ENCODE measurements around the gene TALDO1.

Gene TALDO1

DNA sequence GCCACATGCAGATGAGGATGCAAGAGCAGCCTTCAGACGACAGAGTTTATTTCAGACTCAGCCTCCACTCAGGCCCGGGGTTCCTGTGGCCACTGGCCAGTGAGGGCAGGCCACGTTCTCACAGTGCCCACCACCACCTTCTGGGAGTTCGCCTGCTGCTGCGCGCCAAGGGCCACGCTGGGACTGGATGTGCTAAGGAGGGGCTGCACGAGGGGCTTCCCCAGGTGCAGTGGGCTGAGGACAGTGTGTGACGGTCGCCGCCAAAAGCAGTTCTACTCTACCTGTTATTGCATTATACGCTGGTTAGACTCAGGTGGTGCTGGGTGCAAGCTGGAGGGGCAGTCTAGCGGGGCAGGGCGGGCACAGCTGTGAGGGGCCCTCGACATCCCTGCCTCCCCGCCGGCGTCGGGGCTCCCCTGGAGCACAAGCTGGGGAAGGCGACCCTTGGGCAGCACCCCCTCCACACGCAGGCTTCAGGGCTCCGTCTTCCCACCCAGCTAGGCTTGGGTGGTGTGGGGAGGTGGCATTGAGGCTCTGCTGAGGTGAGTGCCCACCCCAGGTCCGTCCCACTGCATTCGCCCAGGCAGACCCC, 39.9 kb downstream of the TALDO1 start:
- DNase-seq (ENCODE audit: low spot score) = no peak

DNA sequence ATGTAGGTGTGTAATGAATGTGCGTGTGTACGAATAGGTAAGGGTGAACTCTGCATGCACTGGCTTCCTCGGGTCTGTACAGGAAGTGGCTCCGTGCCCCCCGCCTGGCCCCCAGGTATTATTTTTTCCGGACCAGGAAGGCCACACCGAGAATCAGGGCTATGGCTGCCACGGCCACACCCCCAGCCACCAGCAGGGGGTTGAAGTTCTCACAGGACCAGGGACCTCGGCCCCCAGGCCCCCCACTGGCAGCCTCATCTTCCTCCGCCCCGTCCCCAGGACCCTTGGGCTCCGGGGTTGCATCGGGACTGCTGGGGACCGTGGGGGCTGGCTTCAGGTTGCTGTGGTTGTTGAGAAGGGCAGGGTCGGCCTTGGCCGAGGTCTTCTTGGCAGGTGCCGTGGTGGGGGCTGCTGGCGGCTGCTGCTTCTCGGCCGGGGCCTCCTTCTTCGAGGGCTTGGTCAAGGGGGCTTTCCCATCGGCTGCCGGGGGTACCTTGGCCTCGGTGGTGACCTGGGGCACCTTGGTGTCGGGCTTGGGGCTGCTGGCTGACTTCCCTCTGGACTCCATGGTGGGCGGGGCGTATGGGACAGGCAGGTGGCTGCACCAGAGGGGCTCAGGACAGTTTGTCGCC, 40.9 kb downstream of the TALDO1 start:
- no peak for DNase-seq (ENCODE audit: low spot score)

DNA sequence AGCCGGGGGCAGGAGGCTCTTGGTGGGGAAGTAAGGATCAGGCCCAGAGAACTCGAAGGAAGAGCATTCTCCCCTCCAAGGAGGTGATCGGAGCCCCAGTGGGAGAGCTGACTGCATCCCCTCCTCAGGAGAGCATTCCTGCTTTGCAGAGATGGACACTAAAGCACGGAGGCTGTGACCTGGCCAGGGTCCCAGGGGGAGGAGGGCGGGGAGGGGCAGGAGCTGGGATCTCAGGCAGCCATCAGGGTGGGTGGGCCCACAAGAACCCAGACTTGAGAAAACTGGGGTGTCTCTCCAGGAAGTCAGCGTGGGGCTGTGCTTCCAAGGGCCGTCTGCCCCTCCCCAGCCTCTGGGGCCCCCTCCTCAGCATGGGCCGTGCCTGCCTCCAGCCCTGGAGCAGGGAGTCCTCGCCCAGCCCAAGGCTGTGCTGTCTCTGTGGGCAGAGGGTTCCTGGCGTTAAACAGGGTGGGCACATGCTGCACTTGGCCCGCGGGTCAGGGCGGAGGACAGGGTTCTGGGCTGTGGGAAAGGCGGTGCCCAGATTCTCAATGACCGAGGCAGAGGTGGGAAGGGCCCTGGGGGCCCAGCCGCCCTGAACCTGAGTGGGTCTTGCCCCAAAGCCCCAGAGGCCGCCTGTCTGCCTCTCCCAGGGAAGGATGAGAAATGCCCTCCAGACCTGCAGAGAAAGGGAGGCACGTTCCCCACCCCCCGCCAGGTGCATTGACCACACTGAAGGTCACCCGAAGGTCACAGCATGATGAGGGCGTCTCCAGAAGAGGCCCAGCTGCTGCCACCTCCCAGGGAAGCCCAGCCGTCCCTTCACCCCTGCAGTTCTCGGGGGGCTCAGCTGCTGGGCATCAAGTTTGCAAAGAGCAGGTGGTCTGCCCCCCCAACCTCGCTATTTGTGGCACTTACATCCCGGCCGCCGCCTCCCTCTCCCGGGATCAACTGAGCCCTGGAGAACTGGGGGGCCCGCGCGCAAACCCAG, 42.0 kb downstream of the TALDO1 start:
- DNase-seq (ENCODE audit: low spot score) = no peak

DNA sequence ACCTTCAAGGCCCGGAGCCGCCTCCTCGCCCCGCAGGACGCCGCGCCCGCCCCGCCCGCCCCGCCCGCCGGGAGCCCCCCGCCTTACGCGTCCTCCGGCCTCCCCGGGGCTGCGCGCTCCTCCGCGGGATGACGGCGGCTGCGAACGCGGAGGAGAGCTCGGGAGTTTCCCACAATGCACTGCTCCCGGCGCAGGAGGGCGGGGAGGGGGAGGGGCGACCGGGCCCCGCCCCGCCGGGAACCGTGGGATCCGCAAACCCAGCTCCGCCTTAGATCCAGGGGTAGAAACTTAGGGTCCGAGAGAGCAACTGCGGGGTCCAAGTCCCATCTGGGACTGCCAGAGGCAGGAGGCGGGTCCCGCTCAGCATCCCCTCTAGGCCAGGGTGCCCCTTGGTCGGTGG, 42.7 kb downstream of the TALDO1 start, which contains the start of gene CEND1:
Gene CEND1, minus strand, starts transcription at position 148 of the 400 bp plus-strand sequence. CDS start 1,514 bp downstream, outside the sequence.
- DNase-seq (ENCODE audit: low spot score) = peak; percentile 43

DNA sequence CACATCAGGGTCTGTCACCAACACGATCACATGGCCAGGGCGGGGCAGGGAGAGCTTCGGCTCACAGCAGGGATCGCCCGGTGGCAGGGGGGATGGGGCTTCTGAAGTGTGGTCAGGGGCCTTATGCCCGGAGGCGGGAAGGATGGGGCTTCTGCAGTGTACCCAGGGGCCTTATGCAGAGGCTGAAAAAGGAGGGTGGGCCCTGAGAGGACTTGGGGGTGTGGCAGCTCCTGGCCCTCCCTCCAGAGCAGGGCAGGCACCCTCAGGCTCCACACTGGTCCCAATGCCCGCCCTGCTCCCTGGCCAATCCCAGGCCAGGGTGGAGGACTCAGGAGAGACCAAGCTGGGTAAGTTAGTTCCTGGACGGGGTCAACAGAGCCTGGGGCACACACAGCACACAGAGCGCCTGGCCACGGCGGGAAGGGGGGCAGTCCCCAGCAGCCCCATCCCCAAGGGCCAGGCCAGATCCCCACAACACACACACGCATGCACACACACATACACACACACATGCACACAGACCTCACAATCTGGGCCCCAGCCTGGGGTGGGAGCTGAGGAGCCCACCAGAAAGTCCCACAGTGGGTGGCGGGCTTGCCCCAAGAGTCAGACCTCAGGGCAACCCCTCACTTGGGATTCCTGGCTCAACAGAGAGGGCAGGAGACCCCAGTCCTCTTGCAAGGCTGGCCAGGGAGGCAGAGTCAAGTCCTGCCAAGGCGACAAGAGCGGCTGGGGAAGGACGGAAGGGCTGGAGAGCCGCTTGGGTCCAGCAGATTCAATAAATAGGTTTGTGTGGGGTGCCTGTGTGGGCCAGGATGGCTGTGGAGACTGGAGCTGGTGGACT, 43.7 kb downstream of the TALDO1 start:
- DNase-seq (ENCODE audit: low spot score) = no peak

DNA sequence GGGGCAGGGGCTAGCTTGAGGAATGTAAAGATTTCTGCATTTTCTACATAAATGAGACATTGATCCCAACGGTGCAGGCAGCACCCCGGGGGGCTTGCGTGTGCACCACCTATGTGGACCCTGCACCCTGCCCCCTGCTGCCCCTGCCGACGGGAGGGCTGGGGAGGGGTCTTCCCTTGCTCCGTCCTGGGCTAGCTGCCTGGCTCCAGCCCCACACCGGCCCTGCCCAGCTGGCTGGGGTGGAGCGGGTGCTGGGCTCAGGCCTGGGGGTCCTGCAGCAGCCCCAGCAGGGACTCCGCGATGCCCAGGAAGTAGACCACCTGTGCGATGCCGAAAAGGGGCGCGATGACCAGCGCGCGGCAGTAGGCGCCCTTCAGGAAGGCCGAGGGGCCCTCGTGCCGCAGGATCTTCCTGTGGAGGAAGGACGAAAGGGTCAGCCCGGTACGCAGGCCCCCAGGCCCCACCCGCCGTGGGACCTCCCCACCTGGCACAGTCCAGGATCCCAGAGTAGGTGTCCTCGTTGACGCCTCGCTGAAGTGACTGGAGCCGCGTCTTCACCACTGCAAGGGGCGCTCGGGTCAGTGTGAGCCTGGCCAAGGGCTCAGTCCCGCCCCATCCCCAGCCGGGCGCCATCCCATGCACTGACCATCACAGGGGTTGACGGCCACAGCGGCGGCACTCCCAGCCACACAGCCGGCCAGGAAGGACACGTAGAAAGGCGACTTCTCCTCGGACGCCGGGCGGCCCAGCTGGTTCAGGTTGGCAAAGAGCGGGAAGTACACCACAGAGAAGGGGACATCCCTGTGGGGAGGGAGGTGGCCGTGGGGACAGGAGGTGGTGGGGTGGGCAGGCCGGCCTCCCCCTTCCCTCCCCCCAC, 44.6 kb downstream of the TALDO1 start:
- DNase-seq (ENCODE audit: low spot score) = no peak

DNA sequence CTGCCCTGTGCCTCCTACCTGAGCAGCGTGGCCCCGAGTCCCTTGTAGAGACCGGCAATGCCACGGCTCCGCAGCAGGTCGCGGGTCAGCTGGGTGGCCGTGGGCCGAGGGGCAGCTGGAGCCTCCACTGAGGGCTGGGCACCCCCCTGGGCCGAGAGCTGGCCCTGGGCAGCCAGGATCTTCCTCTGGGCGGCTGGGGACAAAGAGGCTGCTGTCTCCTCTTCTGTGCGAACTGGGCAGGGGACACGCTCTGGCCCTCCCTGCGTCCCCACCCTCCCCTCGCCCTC, 45.2 kb downstream of the TALDO1 start:
- no peak for DNase-seq (ENCODE audit: low spot score)

DNA sequence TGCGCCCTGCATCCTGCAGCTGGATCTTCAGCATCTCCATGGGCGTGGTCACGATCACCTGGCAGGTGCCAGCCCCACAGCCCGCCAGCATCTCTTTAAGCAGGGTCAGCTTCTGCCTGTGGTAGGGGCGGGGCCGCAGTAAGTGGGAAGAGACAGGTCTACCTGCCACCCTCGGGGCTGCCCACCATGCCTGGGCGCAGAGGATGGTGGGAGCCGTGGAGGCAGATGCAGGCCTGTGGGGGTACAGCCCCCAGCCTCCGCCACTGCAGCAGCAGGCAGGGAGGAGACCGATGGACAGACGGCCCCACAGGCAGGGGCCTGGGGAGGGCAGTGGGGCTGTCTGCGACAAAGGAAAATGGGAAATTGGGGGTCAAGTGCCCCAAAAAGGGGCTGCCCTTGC, 45.6 kb downstream of the TALDO1 start:
- no peak for DNase-seq (ENCODE audit: low spot score)

DNA sequence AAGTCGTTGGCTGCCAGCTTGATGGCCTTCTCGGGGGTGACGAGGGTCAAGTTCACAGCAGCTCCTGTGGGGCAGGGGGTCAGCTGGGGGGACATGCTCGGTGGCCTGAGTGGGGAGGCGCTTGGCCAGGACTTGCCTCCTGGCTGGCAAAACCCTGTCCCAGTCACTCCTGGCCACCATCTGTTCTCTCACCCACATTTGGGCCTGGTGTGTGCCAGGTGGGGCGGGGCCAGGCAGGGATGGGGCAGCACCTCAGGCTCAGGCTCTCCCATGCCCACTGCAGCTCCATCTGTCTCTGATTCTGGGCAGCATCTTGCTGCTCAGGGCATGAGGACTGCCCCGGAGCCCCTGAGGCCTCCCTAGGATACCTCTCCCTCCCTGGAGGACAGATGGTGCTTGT, 46.3 kb downstream of the TALDO1 start:
- no peak for DNase-seq (ENCODE audit: low spot score)

DNA sequence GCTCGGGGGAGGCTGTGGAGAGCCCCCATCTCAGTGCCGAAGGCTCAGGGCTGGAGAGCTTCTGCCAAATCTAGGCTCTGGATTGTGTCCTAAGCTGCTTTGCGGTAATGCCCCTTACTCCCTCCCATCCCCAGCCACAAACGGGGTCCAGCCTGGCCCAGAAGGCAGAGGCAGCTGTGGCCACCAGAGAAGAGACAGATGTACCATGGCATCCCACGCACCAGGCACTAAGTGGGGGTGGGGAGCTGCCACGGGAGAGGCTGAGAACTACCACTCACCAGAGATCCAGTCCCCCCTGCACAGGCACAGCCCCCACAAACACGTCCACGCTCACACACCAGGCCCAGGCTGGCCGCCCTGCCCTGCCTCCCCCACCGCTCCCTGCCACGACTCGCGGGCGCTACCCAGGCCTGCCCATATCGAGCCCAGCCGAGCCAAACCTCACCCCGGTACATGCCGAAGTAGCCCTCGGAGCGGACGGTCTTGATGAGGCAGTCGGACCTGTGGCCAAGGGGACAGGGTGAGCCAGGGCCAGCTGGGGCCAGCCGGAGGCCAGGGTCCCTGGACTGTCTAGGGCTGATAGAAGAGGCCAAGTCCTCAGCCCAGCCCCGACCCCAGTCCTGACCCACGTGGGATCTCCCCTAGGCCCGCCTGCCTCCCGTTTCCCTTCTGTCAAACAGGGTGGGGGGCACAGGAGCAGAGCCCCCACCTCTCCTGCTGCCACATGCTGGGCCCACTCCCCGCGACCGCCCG, 46.9 kb downstream of the TALDO1 start:
- no peak for DNase-seq (ENCODE audit: low spot score)

DNA sequence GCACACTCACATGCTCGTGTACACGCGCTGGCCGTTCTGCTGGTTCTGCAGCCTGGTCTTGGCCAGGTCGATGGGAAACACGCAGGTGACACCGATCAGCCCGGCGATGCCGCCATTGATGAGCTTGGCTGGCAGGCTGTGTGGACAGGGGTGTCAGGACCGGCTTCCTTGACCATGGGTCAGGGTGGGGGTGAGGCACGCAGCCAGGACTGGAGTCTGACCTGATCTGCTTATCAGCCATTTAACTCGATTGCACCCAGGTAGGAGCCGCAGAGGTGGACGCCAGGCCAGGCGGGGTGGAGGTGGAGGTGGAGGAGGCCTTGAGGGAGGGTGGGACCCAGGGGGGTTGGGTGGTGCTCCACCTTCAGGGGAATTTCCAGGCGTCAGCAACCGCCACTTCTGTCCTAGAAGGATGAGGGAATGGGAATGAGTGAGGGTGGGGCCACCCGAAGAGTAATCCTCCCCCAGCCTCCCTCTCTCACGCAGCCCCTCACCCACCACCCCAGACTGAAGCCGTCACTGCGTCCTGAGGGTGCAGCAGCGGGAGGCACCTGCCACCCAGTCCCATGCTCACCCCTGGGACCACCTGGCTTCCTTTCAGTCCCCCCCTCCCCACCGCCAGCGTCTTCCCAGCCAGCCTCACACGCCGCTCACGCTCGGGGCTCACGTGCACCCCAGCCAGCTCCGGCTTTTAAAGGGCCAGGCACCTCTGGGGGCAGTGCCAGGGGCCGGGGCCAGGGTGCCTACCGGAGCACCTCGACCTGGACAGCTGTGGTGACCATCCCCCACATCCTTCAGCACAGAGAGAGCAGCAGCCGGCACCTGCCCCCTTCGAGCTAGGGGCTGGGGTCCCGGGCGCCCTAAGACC, 47.7 kb downstream of the TALDO1 start:
- no peak for DNase-seq (ENCODE audit: low spot score)

DNA sequence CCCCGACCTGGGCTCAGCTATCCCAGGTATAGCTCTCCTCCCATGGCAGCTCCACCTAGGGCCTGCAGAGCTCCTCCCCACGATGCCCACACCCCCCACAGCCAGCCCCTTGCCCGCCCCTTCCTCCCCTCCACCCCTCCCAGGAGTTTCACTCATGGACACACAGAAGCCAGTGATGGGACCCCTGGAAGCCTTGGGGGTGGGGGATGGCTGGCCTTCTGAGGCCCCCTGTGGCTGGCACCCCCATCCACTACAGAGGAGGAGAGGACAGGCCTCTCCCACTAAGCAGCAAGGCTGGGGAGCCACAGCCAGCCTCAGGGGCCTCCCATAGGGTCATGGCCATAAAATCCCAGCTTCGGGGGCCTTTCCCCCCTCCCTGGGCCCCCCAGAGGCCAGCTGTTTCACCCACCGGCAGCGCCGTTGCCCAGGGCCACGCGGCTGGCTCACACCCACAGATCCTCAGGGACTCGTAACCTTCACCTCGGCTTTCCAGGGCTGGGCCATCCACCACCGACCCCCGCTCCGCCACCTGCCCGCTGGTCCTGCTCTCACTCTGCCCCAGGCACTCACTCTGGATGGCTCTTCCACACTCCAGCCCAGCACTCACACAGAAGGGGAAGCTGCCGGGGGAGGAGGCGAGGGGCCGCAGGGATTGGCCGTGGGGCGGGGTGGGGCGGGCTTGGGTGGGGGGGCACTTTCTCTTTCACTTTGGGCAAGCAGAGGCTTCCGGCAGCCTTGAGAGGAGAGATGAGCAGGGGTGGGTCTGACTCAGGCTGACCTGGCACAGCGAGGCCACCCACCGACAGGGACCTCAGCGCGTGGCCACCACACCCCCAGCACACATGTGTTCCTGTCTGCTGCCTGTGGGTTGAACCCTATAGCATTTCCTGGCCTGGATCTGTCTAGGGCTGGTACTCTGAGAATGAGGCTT, 48.6 kb downstream of the TALDO1 start:
- DNase-seq (ENCODE audit: low spot score) = peak; percentile 92

DNA sequence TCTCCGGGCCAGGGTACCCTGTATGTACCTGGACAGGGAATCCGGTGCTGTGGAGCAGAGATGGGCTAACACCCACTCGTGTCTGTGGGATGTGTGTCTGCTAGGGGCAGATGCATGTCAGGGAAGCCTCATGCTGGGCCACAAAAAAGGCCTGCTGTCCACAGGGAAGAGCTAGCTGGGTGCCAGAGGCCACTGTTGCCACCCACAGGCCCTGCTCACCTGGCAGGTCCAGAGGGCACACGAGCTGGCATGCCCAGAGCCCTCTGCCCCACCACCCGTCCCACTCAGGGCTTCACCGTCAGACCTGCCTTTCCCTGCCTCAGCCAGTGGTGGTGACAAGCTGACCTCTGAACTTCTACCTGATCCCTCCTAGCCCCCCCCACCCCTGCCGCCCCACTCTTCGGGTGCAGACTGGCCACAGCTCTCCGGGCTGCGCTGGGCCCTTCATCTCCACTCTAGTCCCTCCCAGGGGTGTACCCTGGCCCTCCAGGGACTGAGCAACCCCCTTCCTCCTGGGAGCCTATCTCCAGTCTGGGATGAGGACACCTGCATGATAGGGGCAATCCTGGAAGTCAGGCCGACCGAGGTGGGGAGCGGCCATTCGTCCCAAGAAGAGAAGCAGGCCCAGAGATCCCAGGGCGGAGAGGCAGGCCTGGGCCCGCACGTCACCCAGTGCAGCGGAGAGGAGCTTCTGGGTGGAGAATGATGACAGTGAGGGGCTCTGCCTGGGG, 49.5 kb downstream of the TALDO1 start:
- DNase-seq (ENCODE audit: low spot score) = no peak

DNA sequence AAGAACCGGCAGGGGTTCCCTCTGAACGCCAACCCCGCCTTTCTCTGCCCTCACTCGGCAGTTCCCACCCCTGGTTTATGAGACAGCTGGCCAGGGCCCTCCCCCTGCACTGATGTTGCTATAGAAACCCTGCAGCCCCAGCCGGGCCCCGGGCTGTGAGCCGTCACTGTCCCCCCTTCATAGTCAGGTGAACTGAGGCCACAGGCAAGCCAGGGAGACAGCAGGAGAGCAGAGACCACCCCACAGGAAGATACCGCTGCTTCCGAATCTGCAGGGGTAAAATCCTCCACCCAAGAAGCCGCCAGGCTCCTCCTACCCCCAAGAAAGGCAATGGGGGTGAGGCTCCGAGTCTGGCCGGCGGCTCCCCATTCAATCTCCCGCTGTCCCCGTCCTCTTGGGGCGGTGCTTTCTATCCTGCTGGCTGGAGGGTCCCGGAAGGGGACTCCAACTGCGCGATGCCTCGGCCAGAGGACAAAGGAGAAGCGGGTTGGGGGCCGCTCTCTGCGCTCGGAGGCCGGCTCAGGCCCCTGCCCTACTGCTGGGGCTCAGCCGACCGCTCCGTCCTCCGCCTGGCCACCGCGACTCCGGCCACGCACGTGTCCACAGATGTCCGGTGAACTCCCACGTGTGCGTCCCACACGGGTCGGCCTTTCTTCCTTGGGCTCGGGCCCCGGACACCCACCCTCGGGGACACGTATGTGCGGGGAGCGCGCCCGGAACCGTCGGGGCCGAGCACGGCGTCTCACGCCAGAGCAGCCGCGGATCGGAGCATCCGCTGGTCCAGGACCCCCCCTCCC, 50.2 kb downstream of the TALDO1 start:
- peak; percentile 80 for DNase-seq (ENCODE audit: low spot score)

DNA sequence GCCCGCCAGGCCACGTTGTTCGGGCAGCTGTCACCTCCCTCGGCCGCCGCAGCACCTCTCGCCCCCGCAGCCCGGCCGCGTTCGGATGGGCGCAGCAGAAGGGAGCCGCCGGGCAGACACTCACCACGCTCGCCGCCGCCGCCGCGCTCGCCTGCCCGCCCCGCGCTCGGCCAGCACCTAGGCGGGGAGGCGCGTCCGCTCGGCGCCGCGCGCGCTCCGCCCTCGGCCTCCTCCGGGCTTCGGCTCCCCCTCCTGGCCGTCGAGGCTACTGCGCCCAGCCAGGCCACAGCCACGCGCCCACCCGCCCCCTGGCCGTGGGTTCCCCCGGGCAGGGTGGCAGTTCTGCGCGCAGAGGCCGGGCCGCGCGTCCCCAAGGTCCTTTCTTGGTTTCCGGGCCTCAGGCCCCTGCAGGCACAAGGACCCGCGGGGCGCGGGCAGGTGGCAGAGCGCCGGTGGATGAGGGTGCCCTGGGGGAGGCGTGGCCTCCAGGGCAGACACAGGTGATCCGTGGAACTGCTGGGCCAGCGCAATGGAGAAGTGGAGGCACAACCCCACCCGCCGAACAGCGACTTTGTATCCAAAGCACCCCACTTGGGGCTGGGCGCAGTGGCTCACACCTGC, 50.9 kb downstream of the TALDO1 start, which contains the start of gene SLC25A22:
Gene SLC25A22, minus strand, starts transcription at position 189 of the 621 bp plus-strand sequence. CDS start 3,275 bp downstream, outside the sequence.
- DNase-seq (ENCODE audit: low spot score) = peak; percentile 93
